ENCODE results near the gene NACA2. TPM values are rescaled to one million over a fixed set of nuclear protein-coding genes. Genes with fewer than 3 reads are reported as not detected.

NACA2 gene
- total and polyA plus RNA-seq, 7 experiments from 2014 or later = not detected

Other genes with a start within 250 kb of the NACA2 start
- gene TBX2, start 191.4 kb downstream of the NACA2 start, total RNA-seq = not detected
- not detected for gene TBX2, start 191.4 kb downstream of the NACA2 start, polyA plus RNA-seq
- not detected for gene TBX4, start 138.8 kb downstream of the NACA2 start, total RNA-seq
- not detected for gene TBX4, start 138.8 kb downstream of the NACA2 start, polyA plus RNA-seq